Measurements from ENCODE around the gene GAP43.
"Not testable (repeated sequence)": the region's sequence is repeated elsewhere in the genome, so short reads cannot be mapped to it uniquely, and the experiment has no call there.

GAP43 gene

GRCh38 chr3:115715241-115715745 is 92.0 kb downstream of the GAP43 start:
- no peak overlapping the region for H3K27ac ChIP-seq (ENCODE audit: low read length)

GRCh38 chr3:115720983-115721382 is 97.7 kb downstream of the GAP43 start:
- Histone ChIP-seq H3K27ac (ENCODE audit: low read length) (no peak overlapping the region), H3K27me3 (ENCODE audit: control insufficient read depth in 1 of 2, insufficient read depth in 2 of 2, low read length in 2 of 2) (no peaks in the 10 kb centered on the region), H3K36me3 (ENCODE audit: control insufficient read depth in 2 of 2, insufficient read depth in 2 of 2, low read length in 2 of 2) (no peaks in the 10 kb centered on the region), H3K4me1 (ENCODE audit: control insufficient read depth, insufficient read depth, low read length) (no peaks in the 10 kb centered on the region), H3K9me3 (ENCODE audit: control insufficient read depth in 2 of 2, low read length in 2 of 2) (no peaks in the 10 kb centered on the region), H3K9ac (ENCODE audit: low read length in 2 of 2) (no peak overlapping the region), H3K4me3 (ENCODE audit: low read length in 2 of 2) (no peak overlapping the region)

More at GRCh38 chr3:115715241-115715745, 92.0 kb downstream of the GAP43 start:
- Histone ChIP-seq H3K9me3 (ENCODE audit: control insufficient read depth in 2 of 2, low read length in 2 of 2) (no peaks in the 10 kb centered on the region), H3K4me3 (ENCODE audit: low read length in 2 of 2) (no peak overlapping the region), H3K36me3 (ENCODE audit: control insufficient read depth in 2 of 2, insufficient read depth in 2 of 2, low read length in 2 of 2) (no peaks in the 10 kb centered on the region), H3K27me3 (ENCODE audit: control insufficient read depth in 1 of 2, insufficient read depth in 2 of 2, low read length in 2 of 2) (no peaks in the 10 kb centered on the region), H3K4me1 (ENCODE audit: control insufficient read depth, insufficient read depth, low read length) (no peaks in the 10 kb centered on the region), H3K9ac (ENCODE audit: low read length in 2 of 2) (no peak overlapping the region)

- Histone ChIP-seq H3K36me3 (ENCODE audit: control insufficient read depth in 2 of 2, insufficient read depth in 2 of 2, low read length in 2 of 2) (no peaks in the 10 kb centered on the region), H3K9me3 (ENCODE audit: control insufficient read depth in 2 of 2, low read length in 2 of 2) (no peaks in the 10 kb centered on the region), H3K9ac (ENCODE audit: low read length in 2 of 2) (no peak overlapping the region), H3K4me1 (ENCODE audit: control insufficient read depth, insufficient read depth, low read length) (no peaks in the 10 kb centered on the region), H3K4me3 (ENCODE audit: low read length in 2 of 2) (no peak overlapping the region), H3K27me3 (ENCODE audit: control insufficient read depth in 1 of 2, insufficient read depth in 2 of 2, low read length in 2 of 2) (no peaks in the 10 kb centered on the region), H3K27ac (ENCODE audit: low read length) (no peak overlapping the region)
Observed at GRCh38 chr3:115725800-115726199, 102.5 kb downstream of the GAP43 start.

DNA sequence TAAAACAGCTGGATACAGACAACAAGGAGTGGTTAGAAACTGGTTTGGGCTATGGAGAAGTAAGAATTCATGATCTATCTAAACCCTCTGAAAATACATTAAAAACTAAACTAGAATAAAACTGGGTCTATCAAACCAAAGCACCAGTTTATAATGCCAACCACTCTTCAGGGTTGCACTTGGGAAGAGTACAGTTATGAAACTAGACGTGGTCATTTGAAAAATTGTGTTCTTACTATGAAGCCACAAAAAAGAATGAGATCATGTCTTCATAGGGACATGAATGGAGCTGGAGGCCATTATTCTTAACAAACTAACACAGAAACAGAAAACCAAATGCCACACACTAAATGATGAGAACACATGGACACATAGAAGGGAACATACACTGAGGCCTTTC is 103.8 kb downstream of the GAP43 start:
- Histone ChIP-seq H3K27me3 (ENCODE audit: control insufficient read depth in 1 of 2, insufficient read depth in 2 of 2, low read length in 2 of 2) (no peaks in the 10 kb centered on the region), H3K9ac (ENCODE audit: low read length in 2 of 2) (no peak overlapping the region), H3K9me3 (ENCODE audit: control insufficient read depth in 2 of 2, low read length in 2 of 2) (no peaks in the 10 kb centered on the region), H3K27ac (ENCODE audit: low read length) (no peak overlapping the region), H3K4me1 (ENCODE audit: control insufficient read depth, insufficient read depth, low read length) (no peaks in the 10 kb centered on the region), H3K36me3 (ENCODE audit: control insufficient read depth in 2 of 2, insufficient read depth in 2 of 2, low read length in 2 of 2) (no peaks in the 10 kb centered on the region), H3K4me3 (ENCODE audit: low read length in 2 of 2) (no peak overlapping the region)

GRCh38 chr3:115728013-115728412 is 104.7 kb downstream of the GAP43 start:
- Histone ChIP-seq H3K4me1 (ENCODE audit: control insufficient read depth, insufficient read depth, low read length) (no peaks in the 10 kb centered on the region), H3K9ac (ENCODE audit: low read length in 2 of 2) (no peak overlapping the region), H3K27me3 (ENCODE audit: control insufficient read depth in 1 of 2, insufficient read depth in 2 of 2, low read length in 2 of 2) (no peaks in the 10 kb centered on the region), H3K4me3 (ENCODE audit: low read length in 2 of 2) (no peak overlapping the region), H3K9me3 (ENCODE audit: control insufficient read depth in 2 of 2, low read length in 2 of 2) (no peaks in the 10 kb centered on the region), H3K36me3 (ENCODE audit: control insufficient read depth in 2 of 2, insufficient read depth in 2 of 2, low read length in 2 of 2) (no peaks in the 10 kb centered on the region), H3K27ac (ENCODE audit: low read length) (no peak overlapping the region)

- H3K4me1 ChIP-seq (ENCODE audit: control insufficient read depth, insufficient read depth, low read length); H3K27ac ChIP-seq (ENCODE audit: low read length); H3K36me3 ChIP-seq (ENCODE audit: control insufficient read depth in 2 of 2, insufficient read depth in 2 of 2, low read length in 2 of 2); H3K27me3 ChIP-seq (ENCODE audit: control insufficient read depth in 1 of 2, insufficient read depth in 2 of 2, low read length in 2 of 2); H3K9me3 ChIP-seq (ENCODE audit: control insufficient read depth in 2 of 2, low read length in 2 of 2); H3K4me3 ChIP-seq (ENCODE audit: low read length in 2 of 2); H3K9ac ChIP-seq (ENCODE audit: low read length in 2 of 2): not testable (repeated sequence)
Observed at GRCh38 chr3:115736341-115736740, 113.0 kb downstream of the GAP43 start.

DNA sequence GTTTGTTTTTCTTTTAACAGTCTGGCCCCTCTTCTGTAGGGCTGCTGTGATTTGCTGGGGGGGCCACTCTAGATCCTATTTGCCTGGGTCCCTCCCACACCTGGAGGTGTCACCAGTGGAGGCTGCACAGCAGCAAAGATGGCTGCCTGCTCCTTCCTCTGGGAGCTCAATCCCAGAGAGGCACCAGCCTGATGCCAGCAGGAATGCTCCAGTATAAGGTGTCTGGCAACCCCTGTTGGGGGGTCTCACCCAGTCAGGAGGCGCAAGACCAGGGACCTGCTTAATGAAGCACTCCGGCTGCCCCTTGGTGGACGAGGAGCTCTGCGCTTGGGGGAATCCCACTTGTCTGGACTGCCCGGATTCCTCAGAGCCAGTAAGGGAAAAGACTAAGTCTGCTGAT is 118.3 kb downstream of the GAP43 start:
- Histone ChIP-seq H3K9ac (ENCODE audit: low read length in 2 of 2) (no peak overlapping the region), H3K4me1 (ENCODE audit: control insufficient read depth, insufficient read depth, low read length) (no peaks in the 10 kb centered on the region), H3K27ac (ENCODE audit: low read length) (no peak overlapping the region), H3K36me3 (ENCODE audit: control insufficient read depth in 2 of 2, insufficient read depth in 2 of 2, low read length in 2 of 2) (no peaks in the 10 kb centered on the region), H3K4me3 (ENCODE audit: low read length in 2 of 2) (no peak overlapping the region), H3K27me3 (ENCODE audit: control insufficient read depth in 1 of 2, insufficient read depth in 2 of 2, low read length in 2 of 2) (no peaks in the 10 kb centered on the region), H3K9me3 (ENCODE audit: control insufficient read depth in 2 of 2, low read length in 2 of 2) (peaks cover 2 to 6% of the 10 kb centered on the region in 2 donors)

DNA sequence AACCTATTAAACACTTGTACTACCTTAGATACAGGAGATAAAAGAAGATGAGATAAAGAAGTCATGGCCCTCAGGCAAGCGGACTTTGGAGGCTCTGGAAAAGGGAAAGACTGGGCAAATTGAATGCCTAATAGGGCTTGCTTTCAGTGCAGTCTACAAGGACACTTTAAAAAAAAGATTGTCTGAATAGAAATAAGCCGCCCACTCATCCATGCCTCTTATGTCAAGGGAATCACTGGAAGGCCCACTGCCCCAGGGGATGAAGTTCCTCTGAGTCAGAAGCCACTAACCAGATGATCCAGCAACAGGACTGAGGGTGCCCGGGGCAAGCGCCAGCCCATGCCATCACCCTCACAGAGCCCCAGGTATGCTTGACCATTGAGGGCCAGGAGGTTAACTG is 121.2 kb downstream of the GAP43 start:
- H3K36me3 ChIP-seq (ENCODE audit: control insufficient read depth in 2 of 2, insufficient read depth in 2 of 2, low read length in 2 of 2); H3K27ac ChIP-seq (ENCODE audit: low read length); H3K27me3 ChIP-seq (ENCODE audit: control insufficient read depth in 1 of 2, insufficient read depth in 2 of 2, low read length in 2 of 2); H3K9ac ChIP-seq (ENCODE audit: low read length in 2 of 2); H3K4me3 ChIP-seq (ENCODE audit: low read length in 2 of 2); H3K4me1 ChIP-seq (ENCODE audit: control insufficient read depth, insufficient read depth, low read length); H3K9me3 ChIP-seq (ENCODE audit: control insufficient read depth in 2 of 2, low read length in 2 of 2): not testable (repeated sequence)

GRCh38 chr3:115752978-115753377 is 129.7 kb downstream of the GAP43 start:
- not testable (repeated sequence) for H3K4me3 ChIP-seq (ENCODE audit: low read length in 2 of 2); H3K9ac ChIP-seq (ENCODE audit: low read length in 2 of 2); H3K27ac ChIP-seq (ENCODE audit: low read length); H3K9me3 ChIP-seq (ENCODE audit: control insufficient read depth in 2 of 2, low read length in 2 of 2); H3K36me3 ChIP-seq (ENCODE audit: control insufficient read depth in 2 of 2, insufficient read depth in 2 of 2, low read length in 2 of 2); H3K4me1 ChIP-seq (ENCODE audit: control insufficient read depth, insufficient read depth, low read length); H3K27me3 ChIP-seq (ENCODE audit: control insufficient read depth in 1 of 2, insufficient read depth in 2 of 2, low read length in 2 of 2)

DNA sequence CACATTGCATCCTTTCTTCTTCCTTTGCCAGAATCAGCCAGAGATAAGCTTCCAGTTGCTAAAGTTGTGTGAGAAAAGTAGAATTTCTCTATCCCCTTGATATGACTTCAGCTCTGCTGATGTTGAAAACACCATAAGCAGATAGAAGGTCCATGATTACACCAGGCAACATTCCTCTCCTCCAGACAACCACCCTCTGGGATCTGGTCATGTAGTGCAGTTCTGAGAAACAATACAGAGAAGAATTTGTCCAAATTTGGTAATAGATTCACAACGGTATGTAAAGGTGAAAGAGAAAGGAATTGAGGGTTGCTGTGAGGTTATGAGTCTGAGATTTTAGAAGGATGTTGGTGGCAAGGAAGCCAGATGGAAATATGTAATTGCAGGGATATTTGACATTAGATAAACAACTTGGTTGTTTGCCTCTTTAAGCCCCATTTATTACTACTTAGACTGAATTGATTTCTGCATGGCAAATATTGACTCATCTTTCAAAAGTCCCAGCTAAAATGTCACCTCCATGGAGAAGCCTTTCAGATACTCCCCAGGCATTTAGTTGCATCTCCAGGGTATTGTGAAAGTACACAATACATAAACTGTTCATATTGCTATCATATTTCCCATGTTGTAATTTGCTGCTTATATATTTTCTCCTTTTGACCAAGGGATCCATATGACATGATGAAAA is 134.9 kb downstream of the GAP43 start:
- no peak overlapping the region for H3K4me3 ChIP-seq (ENCODE audit: low read length in 2 of 2)

DNA sequence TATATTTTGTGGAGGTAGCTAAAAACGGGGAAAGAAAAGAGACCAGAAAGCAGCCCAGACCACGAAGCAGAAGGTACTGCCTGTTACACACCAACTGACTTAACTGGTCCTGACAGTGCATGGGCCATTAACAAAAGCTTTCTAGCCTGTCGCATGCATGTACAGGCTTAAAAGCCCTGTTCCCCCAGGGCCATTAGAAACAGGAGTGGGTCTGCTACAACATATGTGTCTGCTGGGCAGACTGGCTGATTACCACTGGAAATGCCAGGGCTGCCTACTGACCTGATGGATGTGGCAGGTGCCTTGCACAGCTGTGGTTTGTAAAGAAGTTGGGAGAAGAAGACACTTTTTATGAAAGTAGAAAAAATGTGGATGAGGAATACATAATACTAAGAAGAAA is 137.4 kb downstream of the GAP43 start:
- Histone ChIP-seq H3K4me1 (ENCODE audit: control insufficient read depth, insufficient read depth, low read length) (no peaks in the 10 kb centered on the region), H3K9ac (ENCODE audit: low read length in 2 of 2) (no peak overlapping the region), H3K4me3 (ENCODE audit: low read length in 2 of 2) (no peak overlapping the region), H3K27ac (ENCODE audit: low read length) (no peak overlapping the region), H3K27me3 (ENCODE audit: control insufficient read depth in 1 of 2, insufficient read depth in 2 of 2, low read length in 2 of 2) (no peaks in the 10 kb centered on the region), H3K9me3 (ENCODE audit: control insufficient read depth in 2 of 2, low read length in 2 of 2) (no peaks in the 10 kb centered on the region), H3K36me3 (ENCODE audit: control insufficient read depth in 2 of 2, insufficient read depth in 2 of 2, low read length in 2 of 2) (no peaks in the 10 kb centered on the region)

More for the DNA sequence above, 134.9 kb downstream of the GAP43 start:
- no peaks in the 10 kb centered on the region for H3K36me3 ChIP-seq (ENCODE audit: control insufficient read depth in 2 of 2, insufficient read depth in 2 of 2, low read length in 2 of 2)
- no peaks in the 10 kb centered on the region for H3K9me3 ChIP-seq (ENCODE audit: control insufficient read depth in 2 of 2, low read length in 2 of 2)
- H3K4me1 ChIP-seq (ENCODE audit: control insufficient read depth, insufficient read depth, low read length), result no peaks in the 10 kb centered on the region
- no peak overlapping the region for H3K27ac ChIP-seq (ENCODE audit: low read length)
- no peak overlapping the region for H3K9ac ChIP-seq (ENCODE audit: low read length in 2 of 2)
- no peaks in the 10 kb centered on the region for H3K27me3 ChIP-seq (ENCODE audit: control insufficient read depth in 1 of 2, insufficient read depth in 2 of 2, low read length in 2 of 2)
